CD4-positive, alpha-beta T cell treated with Interleukin-17A for 1 hour (primary cell): ENCODE measurements around the gene MYO1D.
A peak's percentile ranks its signal among the peaks of the same experiment; 100 is the strongest.

Source experiments
- DNase-seq: peaks from one replicate; pipeline ENCODE4 v3.0.0-alpha.2; 2020

The MYO1D gene

DNA sequence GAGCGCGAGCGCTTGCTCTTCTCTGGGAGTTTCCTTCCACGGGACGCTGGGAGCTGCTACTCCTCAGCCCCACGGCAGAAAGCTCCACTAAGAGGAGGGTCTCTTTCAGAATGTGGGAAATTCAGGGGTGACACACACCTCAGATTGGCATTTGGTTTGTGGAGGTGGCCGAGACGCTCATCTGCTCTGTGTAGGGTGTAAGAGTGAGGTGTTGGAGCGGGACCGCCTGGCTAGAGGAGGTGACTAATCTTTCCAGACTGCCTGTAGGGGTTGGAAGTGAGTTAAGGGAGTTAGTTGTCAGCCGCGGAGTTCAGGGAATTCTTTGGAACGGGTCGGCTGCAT lies 431.9 kb downstream of the MYO1D start:
- DNase-seq, result no peak

DNA sequence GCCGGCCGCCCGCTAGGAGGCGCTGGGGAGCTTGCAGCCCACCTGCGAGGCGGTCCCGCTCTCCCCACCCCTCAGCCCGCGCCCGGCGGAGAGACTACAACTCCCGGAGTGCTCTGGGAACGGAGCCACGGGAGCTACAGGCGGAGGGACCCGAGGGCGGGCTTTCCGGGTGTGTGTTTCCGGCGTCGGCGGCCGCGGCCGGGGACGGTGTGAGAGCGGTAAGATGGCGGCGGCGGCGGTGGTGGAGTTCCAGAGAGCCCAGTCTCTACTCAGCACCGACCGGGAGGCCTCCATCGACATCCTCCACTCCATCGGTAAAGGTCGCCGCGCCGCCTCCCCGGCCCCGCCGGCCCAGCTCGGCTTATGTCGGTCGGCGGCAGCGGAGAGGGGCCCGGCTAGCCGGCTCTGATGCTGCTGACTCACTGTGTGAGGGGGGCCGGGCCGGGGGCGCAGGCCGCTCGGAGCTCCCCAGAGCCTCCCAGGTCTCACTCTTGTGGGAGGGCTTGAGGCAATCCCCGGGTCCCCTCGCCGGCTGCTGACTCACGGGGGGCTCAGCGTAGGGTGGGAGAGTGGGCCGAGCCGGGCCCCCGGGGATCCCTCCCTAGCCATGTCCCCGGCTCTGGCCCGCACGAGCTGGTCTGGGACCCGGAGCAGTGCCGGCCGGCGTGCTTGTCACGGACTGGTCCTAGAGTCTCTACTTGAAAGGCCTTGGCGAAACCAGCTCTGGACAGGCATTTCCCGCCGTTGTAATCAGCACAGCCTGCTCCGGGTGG lies 432.4 kb downstream of the MYO1D start, which contains the start of gene PSMD11:
PSMD11 (plus strand) TSS at position 210 of the 773 bp plus-strand sequence; CDS start at position 224, 14 bp downstream.
- DNase-seq, result peak; percentile 98

DNA sequence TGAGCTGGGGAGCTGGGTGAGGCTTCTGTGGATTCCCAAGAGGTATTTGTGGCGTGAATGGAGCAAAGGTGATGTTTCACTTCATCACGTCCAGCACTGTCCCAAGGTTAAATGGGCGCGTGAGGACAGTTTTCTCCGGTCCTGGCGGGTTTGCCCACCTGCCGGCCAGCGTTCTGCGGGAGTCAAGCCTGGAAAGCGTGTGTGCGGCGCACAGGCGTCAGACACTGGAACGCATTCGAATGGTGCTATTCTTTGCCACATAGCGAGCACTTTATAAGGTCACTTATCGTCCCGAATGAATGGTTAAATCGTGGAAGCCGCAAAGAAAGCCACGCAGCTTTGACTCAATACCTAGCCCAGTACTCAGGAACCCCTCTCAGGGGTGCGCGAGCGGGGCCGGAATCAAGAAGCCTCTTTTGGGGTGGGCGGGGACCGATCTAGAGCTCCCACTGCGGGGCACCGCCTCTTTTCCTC lies 433.1 kb downstream of the MYO1D start:
- DNase-seq, result no peak
